Measurements from ENCODE around the gene FEM1B.

DNA sequence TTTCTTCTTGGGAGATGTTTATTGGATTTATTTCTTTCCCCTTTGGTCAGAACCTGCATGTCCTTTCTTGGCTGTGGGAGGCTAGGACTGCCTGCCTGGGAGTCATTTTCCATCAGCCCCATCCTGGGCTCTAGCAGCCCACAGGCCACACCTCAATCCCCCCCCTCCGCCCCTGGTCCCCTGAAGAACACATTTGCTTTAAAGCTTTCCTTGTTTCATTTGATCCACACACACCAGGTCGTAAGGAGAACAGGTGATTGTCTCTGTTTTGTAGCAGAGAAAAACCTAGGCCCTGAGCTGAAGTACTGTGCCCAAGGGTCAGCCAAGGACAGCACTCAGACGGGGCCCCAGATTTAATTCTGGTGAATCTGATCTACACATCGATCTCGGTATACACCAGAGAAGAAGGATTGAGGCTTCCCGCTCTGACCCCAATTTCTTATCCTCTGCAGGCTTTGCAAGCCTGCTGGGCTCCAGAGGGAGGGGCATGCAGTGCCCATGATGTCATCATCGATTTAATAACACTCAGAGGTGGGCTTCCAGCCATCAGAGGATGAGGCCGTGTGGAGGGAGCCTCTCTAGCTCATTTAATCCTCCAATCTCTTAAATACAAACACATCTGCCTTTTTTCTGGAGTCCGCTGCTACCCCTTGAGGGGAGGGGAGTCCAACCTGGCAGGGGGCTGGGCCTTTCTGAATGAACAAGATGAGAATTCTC lies 46.3 kb upstream of the FEM1B start:
- TF ChIP-seq CTCF (IDR thresholded peaks at IDR 0.05; ENCODE audit: extremely low read depth in 1 of 2, insufficient read depth in 1 of 2, low read depth in 1 of 2, low read length in 2 of 2) (no peak), POLR2A (IDR thresholded peaks at IDR 0.05; ENCODE audit: low read depth, low read length) (no peak), JUN (IDR thresholded peaks at IDR 0.05; ENCODE audit: borderline replicate concordance, insufficient read depth, insufficient read length, low read depth) (no peak), EZH2 (IDR thresholded peaks at IDR 0.05; ENCODE audit: borderline replicate concordance, low read depth, low read length, severe bottlenecking) (no peak), POLR2AphosphoS5 (IDR thresholded peaks at IDR 0.05; ENCODE audit: insufficient read depth, low read depth, low read length) (no peak), MYC (IDR thresholded peaks at IDR 0.05; ENCODE audit: low read depth, low read length) (no peak), FOS (IDR thresholded peaks at IDR 0.05; ENCODE audit: borderline replicate concordance, insufficient read depth, low read length) (no peak)
- TF ChIP-seq, protein P1, sequence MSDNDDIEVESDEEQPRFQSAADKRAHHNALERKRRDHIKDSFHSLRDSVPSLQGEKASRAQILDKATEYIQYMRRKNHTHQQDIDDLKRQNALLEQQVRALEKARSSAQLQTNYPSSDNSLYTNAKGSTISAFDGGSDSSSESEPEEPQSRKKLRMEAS (IDR thresholded peaks at IDR 0.05; ENCODE audit: insufficient read depth, insufficient read length), result no peak
